ENCODE data around the gene ABHD6.

DNA sequence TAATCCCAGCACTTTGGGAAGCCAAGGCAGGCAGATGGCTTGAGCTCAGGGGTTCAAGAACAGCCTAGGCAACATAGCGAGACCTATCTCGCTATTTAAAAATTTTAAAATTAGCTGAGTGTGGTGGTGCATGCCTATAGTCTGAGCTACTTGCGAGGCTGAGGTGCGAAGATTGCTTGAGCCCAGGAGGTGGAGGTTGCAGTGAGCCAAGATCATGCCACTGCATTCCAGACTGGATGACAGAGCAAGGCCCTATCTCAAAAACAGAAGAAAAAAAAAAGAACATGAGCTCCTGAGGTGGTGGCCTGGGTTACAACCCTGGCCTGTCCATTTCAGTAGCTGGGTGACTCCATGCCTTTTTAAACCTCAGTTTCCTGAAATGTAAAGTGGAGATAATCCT is 34.1 kb upstream of the ABHD6 start:
- no peak for TF ChIP-seq POLR2AphosphoS5 (IDR thresholded peaks at IDR 0.05)
- TF ChIP-seq, protein P1, sequence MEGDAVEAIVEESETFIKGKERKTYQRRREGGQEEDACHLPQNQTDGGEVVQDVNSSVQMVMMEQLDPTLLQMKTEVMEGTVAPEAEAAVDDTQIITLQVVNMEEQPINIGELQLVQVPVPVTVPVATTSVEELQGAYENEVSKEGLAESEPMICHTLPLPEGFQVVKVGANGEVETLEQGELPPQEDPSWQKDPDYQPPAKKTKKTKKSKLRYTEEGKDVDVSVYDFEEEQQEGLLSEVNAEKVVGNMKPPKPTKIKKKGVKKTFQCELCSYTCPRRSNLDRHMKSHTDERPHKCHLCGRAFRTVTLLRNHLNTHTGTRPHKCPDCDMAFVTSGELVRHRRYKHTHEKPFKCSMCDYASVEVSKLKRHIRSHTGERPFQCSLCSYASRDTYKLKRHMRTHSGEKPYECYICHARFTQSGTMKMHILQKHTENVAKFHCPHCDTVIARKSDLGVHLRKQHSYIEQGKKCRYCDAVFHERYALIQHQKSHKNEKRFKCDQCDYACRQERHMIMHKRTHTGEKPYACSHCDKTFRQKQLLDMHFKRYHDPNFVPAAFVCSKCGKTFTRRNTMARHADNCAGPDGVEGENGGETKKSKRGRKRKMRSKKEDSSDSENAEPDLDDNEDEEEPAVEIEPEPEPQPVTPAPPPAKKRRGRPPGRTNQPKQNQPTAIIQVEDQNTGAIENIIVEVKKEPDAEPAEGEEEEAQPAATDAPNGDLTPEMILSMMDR (IDR thresholded peaks at IDR 0.05) = no peak

All from upper lobe of left lung (tissue), 4 donors.